NCI-H446 treated with DMSO at 0.1 percent for 48 hours (cell line): ENCODE measurements around the gene FOXP4.

Source experiments
- DNase-seq: peaks from one replicate; lab custom pipeline; 2025; lab: John Stamatoyannopoulos, UW

The FOXP4 gene

DNA sequence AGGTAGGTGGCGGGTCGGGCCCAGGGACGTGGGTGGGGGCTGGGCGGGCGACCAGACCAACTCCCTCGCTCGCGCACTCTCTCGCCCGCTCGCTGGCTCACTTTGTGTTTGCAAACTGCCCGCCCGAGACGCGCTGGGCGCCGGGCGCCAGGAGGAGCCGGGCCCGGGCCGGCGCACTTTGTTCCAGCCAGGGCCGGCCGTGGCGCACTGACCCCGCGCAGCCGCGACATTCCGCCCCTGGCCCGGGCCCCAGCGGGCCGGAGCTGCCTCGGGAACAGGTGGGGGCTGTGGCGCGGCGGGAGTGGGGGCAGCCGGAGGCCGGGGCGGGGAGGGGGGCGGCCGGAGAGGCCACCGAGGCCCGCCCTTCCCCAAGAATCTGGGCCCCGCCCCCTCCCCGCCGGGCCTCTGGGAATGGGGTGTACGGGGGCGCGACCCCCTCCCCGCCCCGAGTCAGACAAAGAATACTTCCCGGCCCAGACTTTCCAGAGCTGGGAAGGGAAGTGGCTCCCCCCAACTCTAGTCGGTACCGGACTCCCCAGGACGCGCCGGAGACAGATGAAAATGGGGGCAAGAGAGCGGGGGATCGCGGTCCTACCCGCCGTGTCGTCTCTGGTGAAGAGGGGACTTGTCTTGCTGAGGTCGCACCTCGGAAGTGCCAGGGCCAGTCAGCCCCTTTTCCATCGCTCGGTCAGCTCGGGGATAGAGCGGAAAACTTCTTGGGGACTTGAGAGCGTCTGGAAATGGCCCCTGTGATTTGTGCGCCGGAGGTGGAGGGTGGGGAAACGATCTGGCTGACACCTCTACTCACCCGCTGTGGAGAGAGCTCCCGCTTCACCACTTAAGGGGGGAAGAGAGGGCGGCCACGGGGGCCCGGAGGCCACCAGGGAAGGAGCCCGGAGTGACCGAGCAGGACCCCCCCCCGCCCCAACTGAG lies 951 bp downstream of the FOXP4 start:
- DNase-seq = no peak

DNA sequence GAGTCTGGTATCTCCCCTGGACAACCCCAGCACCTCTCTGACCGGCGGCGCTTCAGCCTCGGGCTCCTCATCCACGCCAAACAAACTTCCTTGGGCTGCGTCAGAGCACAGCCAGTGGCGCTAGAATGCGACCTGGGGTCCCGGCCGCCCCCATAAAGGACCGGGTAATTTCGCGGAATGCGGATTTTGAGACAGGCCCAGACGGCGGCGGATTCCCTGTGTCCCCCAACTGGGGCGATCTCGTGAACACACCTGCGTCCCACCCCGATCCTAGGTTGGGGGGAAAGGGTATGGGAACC lies 1.6 kb downstream of the FOXP4 start:
- DNase-seq = no peak

DNA sequence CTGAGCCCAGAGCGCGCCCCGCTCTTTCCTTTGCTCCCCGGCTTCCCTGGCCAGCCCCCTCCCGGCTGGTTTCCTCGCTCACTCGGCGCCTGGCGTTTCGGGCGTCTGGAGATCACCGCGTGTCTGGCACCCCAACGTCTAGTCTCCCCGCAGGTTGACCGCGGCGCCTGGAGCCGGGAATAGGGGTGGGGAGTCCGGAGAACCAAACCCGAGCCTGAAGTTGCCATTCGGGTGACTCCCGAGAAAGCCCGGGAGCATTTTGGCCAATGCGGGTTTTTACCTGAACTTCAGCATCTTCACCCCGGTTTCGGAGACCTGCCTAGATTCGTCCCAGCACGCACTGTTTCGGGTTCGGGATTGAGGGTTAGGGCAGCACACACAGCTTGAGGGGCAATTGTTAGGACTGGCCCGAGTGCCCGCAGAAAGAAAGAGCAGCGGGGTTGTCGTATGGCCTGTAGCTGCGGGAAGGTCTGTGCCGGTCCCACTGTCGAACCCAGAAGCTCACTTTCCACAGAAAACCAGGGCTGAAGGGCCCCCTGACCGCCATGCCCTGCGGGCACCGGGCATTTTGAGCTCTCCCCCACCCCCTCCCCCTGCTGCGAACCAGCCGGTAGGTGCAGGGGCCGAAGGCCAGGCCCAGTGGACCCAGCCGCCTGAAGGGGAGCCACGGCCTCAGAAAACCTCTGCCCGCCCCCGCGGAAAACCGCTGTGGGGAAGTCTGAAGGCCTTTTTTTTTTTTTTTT lies 2.1 kb downstream of the FOXP4 start:
- DNase-seq = no peak

DNA sequence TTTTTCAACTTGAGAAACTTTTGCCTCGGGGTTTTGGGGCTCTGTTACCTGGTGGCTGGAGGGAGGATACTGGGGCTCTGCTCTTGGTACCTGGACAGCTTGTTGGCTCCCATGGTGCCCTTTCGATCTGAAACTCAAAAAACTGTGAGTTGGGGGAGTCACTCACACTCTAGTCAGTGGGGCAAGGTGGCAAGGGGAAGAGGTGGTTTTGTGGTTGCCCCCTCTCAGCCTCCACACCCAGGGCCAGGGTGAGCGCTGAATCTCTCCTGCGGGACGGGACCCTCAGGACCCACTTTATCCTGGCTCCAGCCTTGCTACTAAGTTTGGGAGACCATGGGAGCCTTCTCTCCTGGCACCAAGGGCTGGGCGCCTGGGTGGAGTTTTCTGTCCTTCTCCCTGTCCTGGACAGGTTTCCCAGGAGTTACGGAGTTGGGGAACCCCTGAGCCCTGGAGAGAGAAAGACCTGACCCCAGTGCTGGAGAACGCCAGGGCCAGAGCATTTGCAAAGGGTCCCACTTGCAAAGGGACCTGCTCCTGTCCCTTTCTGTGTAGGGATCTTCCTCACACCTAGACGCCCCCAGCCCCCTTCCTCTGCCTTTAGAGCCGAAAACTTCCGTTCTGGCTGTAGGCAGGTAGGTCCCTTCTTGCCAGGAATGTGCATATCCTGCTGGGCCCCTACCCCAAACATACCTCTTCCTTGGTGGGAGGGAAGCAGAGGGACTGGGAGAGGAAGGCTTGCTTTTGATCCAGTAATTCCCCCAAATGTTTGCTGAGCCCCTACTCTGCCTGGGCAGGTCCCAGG lies 2.9 kb downstream of the FOXP4 start:
- no peak for DNase-seq

DNA sequence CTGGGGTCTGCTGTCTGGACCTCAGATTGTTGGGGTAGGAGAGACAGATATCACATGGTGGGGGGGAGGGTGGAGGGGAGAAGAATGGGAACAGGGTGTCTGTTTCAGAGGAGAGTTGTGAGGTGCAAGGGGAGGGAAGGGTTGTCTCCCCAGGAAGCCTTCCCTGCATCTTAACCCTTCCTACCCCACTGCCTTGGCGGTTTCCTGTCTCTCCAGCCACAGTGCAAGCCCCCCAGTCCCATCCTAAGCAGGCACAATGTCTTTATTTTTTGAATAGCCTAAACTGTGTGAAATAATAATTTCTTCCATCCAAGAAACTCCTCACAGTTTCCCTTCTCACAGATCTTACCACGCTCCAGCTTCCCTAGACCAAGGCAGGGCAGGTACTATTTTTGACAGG lies 3.5 kb downstream of the FOXP4 start:
- no peak for DNase-seq

DNA sequence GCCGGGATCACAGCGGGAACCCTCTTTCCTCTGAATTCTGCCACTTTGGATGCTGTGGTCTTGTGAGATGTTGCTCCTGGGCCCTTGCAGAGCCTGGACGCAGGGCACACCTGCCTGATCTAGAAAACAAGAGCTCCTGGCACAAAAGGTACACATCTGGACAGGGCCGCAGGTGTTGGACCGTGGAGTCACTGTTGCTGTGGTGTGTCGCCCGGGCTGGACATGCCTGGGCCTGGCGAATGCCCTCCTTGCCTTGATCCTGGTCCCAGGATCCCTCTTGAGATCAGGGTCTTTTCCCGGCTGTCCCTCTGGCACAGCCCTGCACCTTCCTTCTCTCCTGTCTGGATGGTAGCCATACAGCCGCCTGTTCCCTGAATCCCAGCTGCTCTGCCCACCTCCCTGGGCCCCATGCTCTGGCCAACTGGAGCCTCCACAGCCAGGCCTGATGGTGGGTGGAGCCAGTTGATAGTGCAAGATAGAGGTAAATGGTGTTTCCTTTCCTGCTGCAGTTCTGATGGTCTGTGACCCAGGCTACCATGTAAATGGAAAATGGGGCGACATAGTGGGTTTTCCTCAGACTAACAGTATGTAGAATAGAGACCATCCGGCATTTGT lies 5.0 kb downstream of the FOXP4 start:
- no peak for DNase-seq

DNA sequence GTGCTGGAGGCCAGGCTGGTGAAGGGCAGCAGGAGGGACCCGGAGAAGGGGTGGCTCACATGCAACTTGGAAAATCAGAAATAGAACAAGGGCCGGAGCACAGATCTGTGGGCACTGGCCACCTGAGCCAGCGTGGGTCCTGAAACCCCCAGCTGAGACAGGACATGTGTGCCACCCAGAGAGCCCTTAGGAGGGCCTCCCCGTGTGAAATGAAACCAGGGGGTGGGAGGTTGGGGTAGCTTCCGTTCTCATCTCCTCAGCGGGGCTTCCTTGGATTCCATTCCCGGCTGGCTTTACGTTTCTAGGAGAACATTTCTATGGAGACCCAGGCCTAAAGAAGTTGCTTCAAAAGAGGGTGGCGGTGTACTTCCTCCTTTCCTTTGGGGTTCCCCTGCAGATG lies 5.7 kb downstream of the FOXP4 start:
- no peak for DNase-seq

DNA sequence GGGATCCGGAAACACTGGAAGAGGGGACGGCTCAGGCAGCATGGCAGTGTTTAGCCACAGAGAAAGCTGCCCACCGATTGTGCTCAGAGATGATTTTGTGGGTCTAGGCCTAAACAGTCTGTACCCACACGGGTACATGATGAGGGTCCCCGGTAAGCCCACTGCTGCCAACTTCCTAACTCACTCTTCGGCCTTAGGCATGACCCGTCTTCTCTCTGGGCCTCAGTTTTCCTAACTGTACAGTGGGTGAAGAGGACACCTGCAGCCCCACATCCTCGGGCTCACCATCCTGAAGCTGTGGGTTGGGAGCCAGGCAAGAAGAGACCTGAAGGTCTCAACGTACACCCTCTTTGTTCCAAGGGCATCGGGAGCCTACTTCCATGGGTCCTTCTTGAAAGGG lies 6.5 kb downstream of the FOXP4 start:
- no peak for DNase-seq

DNA sequence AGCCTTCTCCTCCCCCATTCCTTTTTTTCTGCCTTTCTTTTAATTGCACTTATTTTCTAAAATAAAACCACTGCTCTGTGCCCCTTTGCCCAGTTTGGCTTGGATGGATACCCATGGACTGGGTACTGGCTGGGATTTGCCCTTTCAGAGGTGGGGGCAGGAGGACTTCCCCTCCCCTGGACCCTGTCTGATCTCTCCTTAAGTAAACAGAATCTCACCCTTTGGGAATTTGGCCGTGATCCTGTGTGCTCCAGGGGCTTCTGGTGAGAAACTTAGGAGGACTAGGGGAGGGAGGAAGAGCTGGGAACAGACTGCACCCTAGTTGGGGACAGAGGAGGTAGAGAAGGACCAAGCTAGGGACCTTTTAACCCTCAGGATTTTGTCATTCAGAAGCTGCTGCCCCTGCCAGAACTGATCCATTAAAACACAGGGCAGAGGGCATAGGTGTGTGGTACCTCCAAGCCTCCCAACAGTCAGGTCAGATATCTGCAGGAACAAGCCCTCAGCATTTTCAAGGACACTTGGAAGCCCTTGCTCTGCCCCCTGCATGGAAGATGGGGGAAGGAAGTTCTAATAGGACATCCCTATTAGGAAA lies 7.3 kb downstream of the FOXP4 start:
- no peak for DNase-seq

DNA sequence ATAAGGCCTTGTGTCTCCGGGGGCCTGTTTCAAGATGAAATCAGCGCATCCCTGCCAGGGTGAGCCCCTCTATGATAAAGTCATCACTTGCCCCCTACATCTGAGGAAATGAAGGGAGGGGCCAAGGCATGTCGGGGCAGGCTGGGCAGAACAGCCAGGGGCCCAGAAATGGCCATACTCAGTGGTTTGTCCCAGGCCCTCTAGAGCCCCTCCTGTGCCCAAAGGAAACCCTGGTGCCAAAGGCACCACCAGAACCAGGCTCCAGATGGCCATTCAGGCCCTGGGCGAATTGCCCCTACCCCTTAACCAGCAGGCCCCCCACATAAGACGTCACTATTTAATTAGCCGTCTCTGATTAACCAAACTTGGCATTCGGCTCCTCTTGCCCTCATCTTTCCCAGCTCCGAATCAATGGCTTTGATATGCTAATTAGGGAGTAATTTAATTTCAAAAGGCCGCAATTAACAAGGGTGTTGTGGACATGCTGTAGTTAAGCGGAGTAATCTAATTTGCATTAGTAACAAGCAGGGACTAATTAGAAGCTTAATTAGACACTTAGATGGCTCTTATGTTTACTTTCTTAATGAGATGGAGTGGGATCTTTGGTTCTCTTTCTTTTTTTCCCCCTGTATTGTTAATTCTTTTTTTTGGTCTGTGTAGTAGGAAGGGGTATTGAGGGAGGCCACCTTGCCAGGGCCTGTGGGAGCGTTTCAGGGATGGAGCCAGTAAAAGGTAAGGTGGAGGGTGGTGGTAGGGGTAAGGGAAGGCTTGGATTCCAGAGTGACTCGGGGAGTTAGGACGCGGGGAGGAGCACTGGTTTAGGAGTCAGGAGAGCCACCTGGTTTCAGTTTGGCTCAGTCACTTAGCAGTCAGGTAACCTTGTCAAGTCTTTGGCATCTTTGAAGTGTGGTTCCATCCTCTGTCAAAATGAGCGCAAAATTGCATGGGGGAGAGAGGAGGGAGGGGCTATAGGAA lies 9.4 kb downstream of the FOXP4 start:
- DNase-seq = no peak

DNA sequence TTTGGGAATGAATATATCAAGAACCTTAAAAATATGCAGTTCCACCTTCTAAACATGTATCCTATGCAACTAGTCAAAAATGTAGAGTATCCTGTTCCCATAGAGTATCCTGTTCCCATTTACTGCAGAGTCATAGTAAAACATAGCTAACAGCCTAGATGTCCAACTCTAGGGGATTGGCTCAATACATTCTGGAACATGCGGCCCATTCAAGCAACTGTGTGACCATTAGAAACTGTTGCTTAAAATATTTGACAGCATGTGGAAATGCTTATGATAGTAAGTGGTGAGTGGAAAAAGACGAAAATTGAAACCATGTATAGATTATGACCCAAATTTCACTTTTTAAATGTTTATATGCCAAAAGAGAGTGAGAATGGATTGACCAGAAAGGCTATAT lies 11.2 kb downstream of the FOXP4 start:
- no peak for DNase-seq

DNA sequence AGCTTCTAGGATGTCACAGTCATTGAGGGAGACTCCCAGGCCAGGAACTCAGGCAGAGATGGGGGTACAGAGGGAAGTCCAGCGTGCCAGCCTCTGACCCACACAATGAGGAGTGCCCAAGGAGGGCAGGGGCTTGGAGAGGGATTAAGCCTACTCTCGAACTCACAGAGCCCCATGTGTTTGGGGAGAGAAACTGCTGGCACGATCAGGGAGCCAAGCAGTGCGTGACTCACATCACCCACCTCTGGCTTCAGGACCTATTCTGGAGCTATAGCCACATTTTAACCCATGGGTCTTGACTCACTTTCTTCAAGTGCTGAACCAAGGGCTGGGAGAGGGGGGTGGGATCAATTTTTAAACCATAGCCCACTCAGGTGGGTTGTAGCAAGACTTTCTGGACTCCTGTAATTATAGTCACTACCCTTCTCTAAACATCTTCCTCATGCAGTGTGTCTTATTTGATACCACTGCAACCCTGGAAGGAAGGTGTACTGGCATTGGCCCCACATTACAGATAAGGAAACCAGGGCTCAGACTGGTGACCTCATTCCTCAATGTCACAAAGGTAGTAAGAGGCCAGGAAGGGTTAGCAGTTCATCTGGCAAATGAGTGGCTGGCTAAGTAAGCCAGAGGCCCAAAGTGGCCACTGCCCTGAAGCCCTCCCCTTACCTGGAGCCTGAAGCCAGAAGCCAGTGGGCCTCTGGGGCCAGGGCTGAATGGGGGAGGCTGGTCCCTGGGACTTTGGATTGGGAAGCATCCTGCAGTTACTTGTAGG lies 12.0 kb downstream of the FOXP4 start:
- DNase-seq = no peak

DNA sequence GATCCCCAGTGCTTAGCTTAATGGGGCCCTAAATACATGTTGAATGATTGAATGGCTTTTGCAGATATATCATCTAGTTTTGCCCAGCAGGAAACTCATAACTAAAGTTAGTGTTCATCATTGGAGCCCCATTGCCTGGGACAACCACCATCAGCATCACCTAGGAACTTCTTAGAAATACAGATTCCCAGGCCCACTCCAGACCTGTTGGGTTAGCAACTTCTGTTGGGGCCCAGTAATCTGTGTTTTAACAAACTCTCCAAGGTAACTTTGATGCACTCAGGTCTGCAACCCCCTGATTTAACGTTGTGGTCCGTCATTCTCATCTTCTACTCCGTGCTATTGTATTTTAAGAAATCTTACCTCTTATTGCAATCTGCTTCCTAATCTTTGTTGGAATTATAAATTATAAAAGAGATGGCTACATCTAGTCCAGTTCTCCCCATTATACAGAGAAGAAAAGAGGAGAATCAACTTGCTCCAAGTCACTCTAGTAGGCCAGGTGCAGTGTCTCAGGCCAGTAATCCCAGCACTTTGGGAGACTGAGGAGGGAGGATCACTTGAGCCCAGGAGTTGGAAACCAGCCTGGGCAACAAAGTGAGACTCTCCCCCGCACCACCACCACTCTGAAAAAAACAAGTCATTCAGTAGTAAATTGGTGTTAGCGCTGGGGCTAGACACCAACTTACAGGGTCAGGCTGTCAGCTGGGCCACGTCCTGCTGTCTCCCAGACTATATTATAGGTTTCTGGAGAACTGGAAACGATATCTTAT lies 13.7 kb downstream of the FOXP4 start:
- DNase-seq = no peak

DNA sequence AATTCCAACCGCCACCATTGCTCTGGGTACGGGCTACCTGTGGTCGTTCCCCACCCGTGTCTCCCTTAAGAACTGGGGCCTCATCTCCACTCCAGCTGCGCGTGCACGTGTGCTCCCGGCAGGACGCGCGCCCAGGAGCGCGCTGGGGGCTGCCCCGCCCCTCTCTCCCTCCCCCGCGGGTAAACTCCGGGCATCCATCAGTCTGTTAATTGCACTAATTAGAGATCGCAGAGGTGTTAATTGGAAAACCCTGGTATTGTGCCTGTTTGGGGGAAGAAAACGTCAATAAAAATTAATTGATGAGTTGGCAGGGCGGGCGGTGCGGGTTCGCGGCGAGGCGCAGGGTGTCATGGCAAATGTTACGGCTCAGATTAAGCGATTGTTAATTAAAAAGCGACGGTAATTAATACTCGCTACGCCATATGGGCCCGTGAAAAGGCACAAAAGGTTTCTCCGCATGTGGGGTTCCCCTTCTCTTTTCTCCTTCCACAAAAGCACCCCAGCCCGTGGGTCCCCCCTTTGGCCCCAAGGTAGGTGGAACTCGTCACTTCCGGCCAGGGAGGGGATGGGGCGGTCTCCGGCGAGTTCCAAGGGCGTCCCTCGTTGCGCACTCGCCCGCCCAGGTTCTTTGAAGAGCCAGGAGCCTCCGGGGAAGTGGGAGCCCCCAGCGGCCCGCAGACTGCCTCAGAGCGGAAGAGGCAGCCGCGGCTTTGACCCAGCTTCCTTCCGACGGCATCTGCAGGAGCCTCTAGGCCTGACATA lies 14.4 kb downstream of the FOXP4 start:
- no peak for DNase-seq

DNA sequence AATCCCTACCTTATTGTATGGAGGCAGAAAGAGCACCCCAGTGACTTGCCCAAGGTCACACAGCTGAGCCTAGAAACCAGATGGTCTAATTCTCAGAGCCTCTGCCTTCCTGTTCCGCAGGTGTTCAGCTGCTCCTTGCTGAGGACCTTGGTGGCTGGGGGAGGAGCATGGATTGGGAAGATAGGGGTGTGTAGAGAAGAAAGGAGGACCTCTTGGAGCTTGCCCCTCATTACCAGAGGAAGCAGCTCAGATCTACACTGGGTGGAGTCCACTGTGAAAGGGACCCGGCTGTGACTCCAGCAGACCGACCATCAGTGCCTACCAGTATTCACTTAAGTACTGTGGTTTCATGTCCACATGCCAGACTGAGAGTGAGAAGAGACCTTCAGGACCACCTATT lies 15.2 kb downstream of the FOXP4 start:
- DNase-seq = no peak

DNA sequence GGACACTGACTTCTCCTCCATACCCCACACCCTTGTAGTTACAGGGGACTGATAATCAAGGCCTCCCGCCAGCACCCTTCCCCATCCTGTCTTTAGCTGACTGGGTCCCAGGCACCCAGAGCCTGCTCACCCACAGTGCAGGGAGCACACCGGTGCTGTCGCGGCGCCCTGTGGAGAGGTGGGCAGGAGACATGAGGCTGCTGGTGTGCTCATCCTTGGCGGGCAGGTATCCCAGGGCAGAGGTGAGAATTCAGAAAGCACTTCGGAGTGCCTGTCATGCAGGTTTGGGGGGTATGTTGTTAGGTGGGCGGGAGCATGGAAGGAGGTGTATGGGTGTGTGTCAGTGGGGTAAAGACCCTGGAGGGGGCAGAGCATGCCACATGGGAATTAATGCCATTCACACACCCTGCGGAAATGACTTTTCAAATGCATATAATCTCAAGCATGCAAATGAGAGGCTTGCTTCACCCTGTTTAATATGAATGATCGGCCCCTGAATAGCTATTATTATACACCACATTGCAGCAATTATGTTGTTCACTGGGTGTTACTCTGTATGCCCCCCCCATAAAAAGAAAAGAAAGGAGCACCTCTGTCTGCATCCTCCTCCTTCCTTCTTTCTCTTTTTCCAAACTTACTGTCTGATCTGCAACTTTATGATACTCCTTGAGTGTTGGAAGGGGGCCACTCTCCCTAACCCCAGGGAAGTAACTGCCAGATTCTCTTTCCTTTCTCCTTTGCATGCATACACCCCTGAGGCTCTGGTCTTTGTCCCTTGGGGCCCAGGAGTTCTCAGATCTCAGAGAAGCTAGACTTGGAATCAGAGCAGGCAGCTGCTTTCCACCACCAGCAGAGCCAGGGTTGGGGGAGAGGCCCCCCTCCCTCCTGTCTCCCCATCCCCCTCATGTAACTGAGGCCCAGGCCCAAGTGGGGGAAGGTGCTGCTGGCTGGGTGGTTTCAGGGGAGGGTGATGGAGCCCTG lies 16.0 kb downstream of the FOXP4 start:
- DNase-seq = no peak
